AG04449 (cell line): ENCODE data around the gene DIP2C.
"Not testable (repeated sequence)": the region's sequence is repeated elsewhere in the genome, so short reads cannot be mapped to it uniquely, and the experiment has no call there.

ENCODE experiments used
- CTCF ChIA-PET: fragments of 350-600 bp; formaldehyde crosslinking; extraction: SDS; loops from one replicate; lab custom pipeline; 2021; ENCODE audit warnings: antibody characterized with exemption; lab: Yijun Ruan, JAX
- POLR2A ChIA-PET: fragments of 400-600, 350-600 bp; formaldehyde crosslinking; extraction: SDS; loops from one replicate; lab custom pipeline; 2020; ENCODE audit warnings: antibody characterized with exemption, inconsistent platforms; lab: Yijun Ruan, JAX
- DNase-seq: peaks from one replicate; pipeline ENCODE4 v3.0.0-alpha.2; 2010; ENCODE audit warnings: low read depth, low spot score
- H3K4me3 ChIP-seq: 2 replicates; pipeline ENCODE4 v1.5.1; 2011; ENCODE audit warnings: low read depth, mild to moderate bottlenecking, control low read depth, low read length
- TF ChIP-seq, protein P1 (sequence below): IDR thresholded peaks from one replicate; pipeline ENCODE4 v1.5.1; 2011; ENCODE audit warnings: mild to moderate bottlenecking, moderate library complexity, low read length, control low read depth, inconsistent platforms; ENCODE audit not compliant: insufficient read depth; ENCODE audit errors: missing control alignments

DIP2C gene

DNA sequence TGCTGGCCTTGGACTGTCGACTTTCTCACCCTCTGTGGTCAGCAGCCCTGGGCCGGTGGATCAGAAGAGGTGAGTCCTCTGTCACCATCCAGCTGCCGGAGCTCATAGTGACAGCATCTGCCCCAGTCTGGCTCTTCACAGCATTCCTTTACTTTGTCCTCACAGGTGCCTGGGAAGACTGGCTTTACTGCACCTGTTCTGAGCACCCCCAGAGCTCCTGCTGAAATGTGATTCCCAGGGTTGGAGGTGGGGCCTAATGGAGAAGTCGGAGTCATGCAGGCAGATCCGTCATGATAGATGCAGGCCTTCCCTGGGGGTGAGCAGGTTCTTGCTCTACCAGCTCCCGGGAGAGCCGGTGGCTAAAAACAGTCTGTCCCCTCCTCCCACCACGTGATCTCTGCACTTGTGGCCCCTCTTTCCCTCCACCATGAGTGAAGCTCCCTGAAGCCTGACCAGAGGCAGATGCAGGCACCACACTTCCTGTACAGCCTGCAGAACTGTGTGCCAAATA, 382.7 kb downstream of the DIP2C start:
- CTCF ChIA-PET, result interaction anchor here (1.2 to 2.3 kb wide), 3 partner anchors 10 to 22 kb away, joined by 4 to 6 read pairs (median 5); no protein-coding TSS in a partner anchor
- no peak overlapping the region for H3K4me3 ChIP-seq
- POLR2A ChIA-PET, result no interaction called here
- TF ChIP-seq, protein P1, sequence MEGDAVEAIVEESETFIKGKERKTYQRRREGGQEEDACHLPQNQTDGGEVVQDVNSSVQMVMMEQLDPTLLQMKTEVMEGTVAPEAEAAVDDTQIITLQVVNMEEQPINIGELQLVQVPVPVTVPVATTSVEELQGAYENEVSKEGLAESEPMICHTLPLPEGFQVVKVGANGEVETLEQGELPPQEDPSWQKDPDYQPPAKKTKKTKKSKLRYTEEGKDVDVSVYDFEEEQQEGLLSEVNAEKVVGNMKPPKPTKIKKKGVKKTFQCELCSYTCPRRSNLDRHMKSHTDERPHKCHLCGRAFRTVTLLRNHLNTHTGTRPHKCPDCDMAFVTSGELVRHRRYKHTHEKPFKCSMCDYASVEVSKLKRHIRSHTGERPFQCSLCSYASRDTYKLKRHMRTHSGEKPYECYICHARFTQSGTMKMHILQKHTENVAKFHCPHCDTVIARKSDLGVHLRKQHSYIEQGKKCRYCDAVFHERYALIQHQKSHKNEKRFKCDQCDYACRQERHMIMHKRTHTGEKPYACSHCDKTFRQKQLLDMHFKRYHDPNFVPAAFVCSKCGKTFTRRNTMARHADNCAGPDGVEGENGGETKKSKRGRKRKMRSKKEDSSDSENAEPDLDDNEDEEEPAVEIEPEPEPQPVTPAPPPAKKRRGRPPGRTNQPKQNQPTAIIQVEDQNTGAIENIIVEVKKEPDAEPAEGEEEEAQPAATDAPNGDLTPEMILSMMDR, result no peak
- no peak for DNase-seq

DNA sequence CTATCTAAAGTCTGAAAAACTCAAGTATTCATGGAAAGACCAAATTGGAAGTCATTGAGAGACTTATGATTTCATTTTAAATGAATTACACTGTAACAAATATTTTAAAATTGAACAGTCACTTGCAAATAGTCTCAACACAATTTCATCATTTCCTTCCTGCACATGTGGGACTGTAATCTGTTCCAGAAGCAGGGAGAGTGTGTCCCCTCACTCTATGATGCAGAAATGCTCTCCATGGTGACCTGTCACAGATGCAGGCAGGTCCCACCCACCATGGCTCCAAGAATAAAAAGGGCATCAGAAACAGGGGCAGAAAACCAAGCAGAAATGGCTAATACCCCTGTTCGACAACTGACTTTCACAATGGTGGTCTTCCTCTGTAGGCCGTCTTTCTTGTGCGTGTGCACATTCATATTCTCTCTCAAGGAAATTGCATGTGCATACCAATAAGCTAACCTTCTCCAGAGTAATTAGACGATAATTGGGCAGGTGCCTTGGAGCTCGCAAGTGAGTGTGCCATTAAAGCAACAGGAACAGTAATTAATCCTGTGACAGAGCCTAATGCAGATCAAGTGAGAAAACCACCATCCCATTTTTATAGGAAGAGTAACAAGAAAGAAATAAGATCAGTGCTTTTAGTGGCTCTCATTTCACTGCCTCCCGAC, 383.3 kb downstream of the DIP2C start:
- no peak overlapping the region for H3K4me3 ChIP-seq
- TF ChIP-seq, protein P1, result no peak
- ChIA-PET POLR2A (no interaction called here), CTCF (interaction anchor here (1.2 to 2.3 kb wide), 2 partner anchors 13 to 23 kb away, joined by 5 to 6 read pairs; no protein-coding TSS in a partner anchor)
- DNase-seq, result no peak

DNA sequence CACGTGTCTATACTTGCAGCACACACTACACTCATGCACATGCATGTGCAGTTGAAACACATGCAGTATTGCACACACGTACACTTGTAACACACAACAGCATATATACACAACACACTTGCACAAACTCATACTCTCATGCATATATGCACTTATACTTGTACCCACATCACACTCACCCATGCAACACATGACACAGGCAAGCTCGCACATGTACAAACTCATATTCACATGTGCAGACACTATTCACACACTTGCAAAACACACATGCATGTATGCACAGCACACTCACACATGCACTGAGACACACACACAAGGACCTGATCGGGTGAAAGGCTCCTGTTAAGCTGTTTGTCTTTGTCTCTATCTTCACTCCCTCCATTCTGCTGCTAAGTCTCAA, 384.4 kb downstream of the DIP2C start:
- TF ChIP-seq, protein P1, result no peak
- no peak overlapping the region for H3K4me3 ChIP-seq
- CTCF ChIA-PET, result no interaction called here
- POLR2A ChIA-PET, result no interaction called here
- DNase-seq, result no peak

GRCh38 chr10:301536-301935, 387.9 kb downstream of the DIP2C start:
- TF ChIP-seq, protein P1, result no peak
- ChIA-PET CTCF (no interaction called here), POLR2A (no interaction called here)
- DNase-seq, result no peak
- H3K4me3 ChIP-seq, result no peak overlapping the region

DNA sequence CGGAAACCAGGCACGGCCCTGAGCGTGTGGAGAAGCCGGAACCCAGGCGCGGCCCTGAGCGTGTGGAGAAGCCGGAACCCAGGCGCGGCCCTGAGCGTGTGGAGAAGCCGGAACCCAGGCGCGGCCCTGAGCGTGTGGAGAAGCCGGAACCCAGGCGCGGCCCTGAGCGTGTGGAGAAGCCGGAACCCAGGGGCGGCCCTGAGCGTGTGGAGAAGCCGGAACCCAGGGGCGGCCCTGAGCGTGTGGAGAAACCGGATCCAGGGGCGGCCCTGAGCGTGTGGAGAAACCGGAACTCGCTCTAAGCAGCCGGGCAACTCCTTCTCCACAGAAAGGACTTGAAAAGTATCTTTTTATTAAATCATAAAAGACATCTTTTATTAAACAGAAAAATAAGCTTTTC, 388.9 kb downstream of the DIP2C start:
- H3K4me3 ChIP-seq, DNase-seq, CTCF ChIA-PET, POLR2A ChIA-PET: not testable (repeated sequence)

DNA sequence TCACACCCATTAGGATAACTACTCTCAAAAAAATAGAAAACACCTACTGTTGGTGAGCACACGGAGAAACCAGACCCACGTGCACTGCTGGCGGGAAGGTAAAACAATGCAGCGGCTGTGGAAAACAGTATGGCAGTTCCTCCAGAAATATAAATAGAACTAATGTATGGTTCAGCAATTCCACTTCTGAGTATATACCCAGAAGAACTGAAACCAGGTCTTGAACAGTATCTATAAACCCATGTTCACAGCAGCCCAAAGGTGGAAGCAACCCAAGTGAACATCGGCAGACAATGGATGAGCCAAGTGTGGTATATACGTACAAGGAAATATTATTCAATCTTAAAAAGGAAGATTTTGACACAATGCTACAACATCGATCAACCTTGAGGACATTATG, 389.5 kb downstream of the DIP2C start:
- ChIA-PET CTCF (no interaction called here), POLR2A (no interaction called here)
- H3K4me3 ChIP-seq, result no peak overlapping the region
- TF ChIP-seq, protein P1, result no peak
- DNase-seq, result no peak

GRCh38 chr10:299512-299911, 390.0 kb downstream of the DIP2C start:
- no peak for DNase-seq
- CTCF ChIA-PET, result no interaction called here
- H3K4me3 ChIP-seq, result no peak overlapping the region
- POLR2A ChIA-PET, result no interaction called here
- TF ChIP-seq, protein P1, result no peak
